Esophagus muscularis mucosa (tissue), 4 donors: Measurements from ENCODE around the gene PARD6G. TPM values are rescaled to one million over a fixed set of nuclear protein-coding genes. Genes with fewer than 3 reads are reported as not detected.

Experiments
- DNase-seq: peaks from one replicate; pipeline ENCODE4 v3.0.0-alpha.2; 2017; ENCODE audit errors: extremely low spot score
- H3K27ac ChIP-seq, 4 donors: fragments of 200-600 bp; sonication (generic); replicated peaks in 1 of 4; 1 replicate in 3 of 4; 2 replicates in 1 of 4; pipeline ENCODE4 v1.5.1; 2016 to 2019; ENCODE audit warnings: mild to moderate bottlenecking in 1 of 4
- H3K27me3 ChIP-seq, 4 donors: fragments of 200-600 bp; sonication (generic); one replicate each; pipeline versions ENCODE4 v1.5.1 to v1.6.0; 2016 to 2019
- H3K36me3 ChIP-seq, 4 donors: fragments of 200-600 bp; sonication (generic); one replicate each; pipeline ENCODE4 v1.5.1; 2016 to 2019
- H3K4me1 ChIP-seq, 4 donors: fragments of 200-600 bp; sonication (generic); one replicate each; pipeline ENCODE4 v1.5.1; 2016 to 2019
- H3K4me3 ChIP-seq, 4 donors: fragments of 200-600 bp; sonication (generic); 1 replicate in 2 of 4; 2 replicates in 2 of 4; pipeline ENCODE4 v1.5.1; 2016 to 2019; ENCODE audit warnings: mild to moderate bottlenecking in 4 of 4, moderate library complexity in 1 of 4
- H3K9me3 ChIP-seq, 4 donors: fragments of 200-600 bp; sonication (generic); 1 replicate in 3 of 4; 2 replicates in 1 of 4; pipeline ENCODE4 v1.5.1; 2016 to 2019
- CTCF ChIP-seq, 3 experiments: fragments of 200-600 bp in 2 of 3; fragments of 450-650 bp in 1 of 3; sonication (generic) in 2 of 3; IDR thresholded peaks; one replicate each; pipeline ENCODE4 v1.5.1; 2017 to 2019; ENCODE audit warnings: antibody characterized with exemption in 3 of 3, mild to moderate bottlenecking in 2 of 3, moderate library complexity in 1 of 3
- EP300 ChIP-seq: sonication (generic); formaldehyde crosslinking; IDR thresholded peaks from one replicate; pipeline ENCODE4 v1.6.1; 2017; ENCODE audit warnings: antibody characterized with exemption
- POLR2A ChIP-seq: fragments of 450-650 bp; IDR thresholded peaks from one replicate; pipeline ENCODE4 v1.6.1; 2017; ENCODE audit warnings: antibody characterized with exemption, moderate library complexity, mild to moderate bottlenecking, low read depth
- POLR2AphosphoS5 ChIP-seq, 2 donors: sonication (generic); formaldehyde crosslinking; IDR thresholded peaks; one replicate each; pipeline ENCODE4 v1.6.1; 2017; ENCODE audit warnings: antibody characterized with exemption in 2 of 2
- WGBS: methylation state at CpG from one replicate; pipeline ENCODE4 v1.1.5; 2018; 5-methylcytosine and 5-hydroxymethylcytosine counted together
- intact Hi-C: fragments of 100-400 bp; cut with DNase I; formaldehyde crosslinking; loops from one replicate; pipeline ENCODE4 v1.15.1; 2023
- total RNA-seq, 4 donors: library from RNA; depleted of rRNA; stranded (reverse); fragments of >200 nt; gene quantifications; one replicate each; pipeline versions ENCODE4 v1.1.0 to v1.2.1, GENCODE V29; 2016

PARD6G gene
- total RNA-seq, 4 donors from 2014 or later = 5.4 to 11.3 (median 10.4) TPM

- DNase-seq = peak; percentile 50
- H3K27ac ChIP-seq = no peak overlapping the region
- H3K9me3 ChIP-seq = no peaks in the 10 kb centered on the region
- WGBS = 76% methylated on average over 4 of the region's 4 CpGs
- TF ChIP-seq POLR2AphosphoS5 (IDR thresholded peaks at IDR 0.05) (no peak), EP300 (no peak), CTCF (IDR thresholded peaks at IDR 0.05) (no peak), POLR2A (no peak)
- no peaks in the 10 kb centered on the region for H3K27me3 ChIP-seq
- no peak overlapping the region for H3K4me3 ChIP-seq
- intact Hi-C loops = no loop called here
- peaks cover 0 to 21% (median 16%) of the 10 kb centered on the region in 4 donors for H3K4me1 ChIP-seq
- H3K36me3 ChIP-seq = no peaks in the 10 kb centered on the region
Measured at GRCh38 chr18:80197528-80197927, 49.8 kb downstream of the PARD6G start.

- 64% methylated on average over 13 of the region's 13 CpGs for WGBS
- no peak overlapping the region for H3K27ac ChIP-seq
Measured at GRCh38 chr18:80196528-80197320, 50.6 kb downstream of the PARD6G start.

GRCh38 chr18:80194874-80195570, 52.3 kb downstream of the PARD6G start:
- Histone ChIP-seq H3K9me3 (no peaks in the 10 kb centered on the region), H3K27me3 (no peaks in the 10 kb centered on the region), H3K4me3 (no peak overlapping the region), H3K4me1 (peaks cover 0 to under 1% (median under 1%) of the 10 kb centered on the region in 4 donors), H3K36me3 (no peaks in the 10 kb centered on the region), H3K27ac (no peak overlapping the region)
- TF ChIP-seq POLR2A = no peak
- no peak for TF ChIP-seq EP300
- no peak for TF ChIP-seq CTCF (IDR thresholded peaks at IDR 0.05)
- TF ChIP-seq POLR2AphosphoS5 (IDR thresholded peaks at IDR 0.05) = no peak
- WGBS = 91% methylated on average over 10 of the region's 15 CpGs
- intact Hi-C loops = no loop called here
- DNase-seq = no peak

More at GRCh38 chr18:80196528-80197320, 50.6 kb downstream of the PARD6G start:
- Histone ChIP-seq H3K9me3 (no peaks in the 10 kb centered on the region), H3K27me3 (no peaks in the 10 kb centered on the region), H3K4me3 (no peak overlapping the region), H3K4me1 (peaks cover 0 to 18% (median 14%) of the 10 kb centered on the region in 4 donors), H3K36me3 (no peaks in the 10 kb centered on the region)
- peak; percentile 83 for DNase-seq
- intact Hi-C loops = no loop called here
- no peak for TF ChIP-seq POLR2AphosphoS5 (IDR thresholded peaks at IDR 0.05)
- TF ChIP-seq CTCF (IDR thresholded peaks at IDR 0.05) = no peak
- TF ChIP-seq POLR2A = no peak
- TF ChIP-seq EP300 = no peak

- intact Hi-C loops = no loop called here
- Histone ChIP-seq H3K27me3 (no peaks in the 10 kb centered on the region), H3K27ac (no peak overlapping the region), H3K9me3 (no peaks in the 10 kb centered on the region), H3K4me1 (no peaks in the 10 kb centered on the region), H3K36me3 (no peaks in the 10 kb centered on the region), H3K4me3 (no peak overlapping the region)
- WGBS = 61% methylated on average over 5 of the region's 5 CpGs
- no peak for DNase-seq
- TF ChIP-seq POLR2AphosphoS5 (IDR thresholded peaks at IDR 0.05) (no peak), EP300 (no peak), CTCF (IDR thresholded peaks at IDR 0.05) (no peak), POLR2A (no peak)
Measured at GRCh38 chr18:80193701-80194100, 53.6 kb downstream of the PARD6G start.
